HEK293T (cell line): ENCODE results near the gene TMCC2.

Experiments used
- BHLHE40 ChIP-seq: fragments of 450-650 bp; IDR thresholded peaks from 2 replicates; pipeline ENCODE4 v1.6.1; 2016; ENCODE audit warnings: mild to moderate bottlenecking, moderate library complexity, borderline replicate concordance
- CTBP1 ChIP-seq: fragments of 450-650 bp; IDR thresholded peaks from 2 replicates; pipeline ENCODE4 v1.6.1; 2016; ENCODE audit warnings: borderline replicate concordance
- ELF4 ChIP-seq: fragments of 450-650 bp; IDR thresholded peaks from 2 replicates; pipeline ENCODE4 v1.6.1; 2017; ENCODE audit warnings: antibody characterized with exemption
- FOXA1 ChIP-seq: fragments of 450-650 bp; IDR thresholded peaks from 2 replicates; pipeline ENCODE4 v1.6.1; 2016; ENCODE audit warnings: mild to moderate bottlenecking
- FOXK2 ChIP-seq: fragments of 450-650 bp; IDR thresholded peaks from 2 replicates; pipeline ENCODE4 v1.6.1; 2016; ENCODE audit warnings: mild to moderate bottlenecking
- FOXM1 ChIP-seq: fragments of 450-650 bp; IDR thresholded peaks from 2 replicates; pipeline ENCODE4 v1.6.1; 2017; ENCODE audit warnings: mild to moderate bottlenecking, borderline replicate concordance
- HDGF ChIP-seq: fragments of 450-650 bp; IDR thresholded peaks from 2 replicates; pipeline ENCODE4 v1.6.1; 2017; ENCODE audit warnings: antibody characterized with exemption, borderline replicate concordance
- LEF1 ChIP-seq: fragments of 450-650 bp; IDR thresholded peaks from 2 replicates; pipeline ENCODE4 v1.6.1; 2017; ENCODE audit warnings: mild to moderate bottlenecking, borderline replicate concordance
- NFRKB ChIP-seq: fragments of 450-650 bp; IDR thresholded peaks from 2 replicates; pipeline ENCODE4 v1.6.1; 2016; ENCODE audit warnings: mild to moderate bottlenecking, moderate library complexity
- PKNOX1 ChIP-seq: fragments of 450-650 bp; IDR thresholded peaks from 2 replicates; pipeline ENCODE4 v1.6.1; 2016
- SP1 ChIP-seq: fragments of 450-650 bp; IDR thresholded peaks from 2 replicates; pipeline ENCODE4 v1.6.1; 2017
- SUZ12 ChIP-seq: fragments of 450-650 bp; IDR thresholded peaks from 2 replicates; pipeline ENCODE4 v1.6.1; 2016; ENCODE audit warnings: mild to moderate bottlenecking
- TARDBP ChIP-seq: fragments of 450-650 bp; IDR thresholded peaks from 2 replicates; pipeline ENCODE4 v1.6.1; 2016
- ZNF384 ChIP-seq: fragments of 450-650 bp; IDR thresholded peaks from 2 replicates; pipeline ENCODE4 v1.6.1; 2016

GRCh38 chr1:205208811-205209210 lies 18.9 kb upstream of the TMCC2 start:
- no peak for TF ChIP-seq BHLHE40
- TF ChIP-seq CTBP1: no peak
- TF ChIP-seq SP1: no peak
- no peak for TF ChIP-seq FOXA1
- TF ChIP-seq TARDBP: no peak
- TF ChIP-seq FOXM1: no peak
- TF ChIP-seq FOXK2: no peak
- TF ChIP-seq PKNOX1: no peak
- no peak for TF ChIP-seq ELF4
- TF ChIP-seq SUZ12: no peak
- TF ChIP-seq ZNF384: no peak
- TF ChIP-seq HDGF: no peak
- TF ChIP-seq NFRKB: no peak
- TF ChIP-seq LEF1: no peak
